Mucosa of stomach (tissue), 1 donor: ENCODE results near the gene EVPLL.
"Not testable (repeated sequence)": the region's sequence is repeated elsewhere in the genome, so short reads cannot be mapped to it uniquely, and the experiment has no call there.

ENCODE experiments used
- H3K27me3 ChIP-seq: one replicate; pipeline ENCODE4 v1.7.0; 2013; ENCODE audit warnings: mild to moderate bottlenecking, low read length; ENCODE audit not compliant: control insufficient read depth, insufficient read depth
- H3K36me3 ChIP-seq: one replicate; pipeline ENCODE4 v1.7.0; 2013; ENCODE audit warnings: low read length; ENCODE audit not compliant: control insufficient read depth, insufficient read depth
- H3K4me1 ChIP-seq: one replicate; pipeline ENCODE4 v1.7.0; 2013; ENCODE audit warnings: mild to moderate bottlenecking, low read length; ENCODE audit not compliant: control insufficient read depth, insufficient read depth
- H3K4me3 ChIP-seq: one replicate; pipeline ENCODE4 v1.7.0; 2013; ENCODE audit warnings: low read length
- H3K9ac ChIP-seq: one replicate; pipeline ENCODE4 v1.7.0; 2013; ENCODE audit warnings: mild to moderate bottlenecking, low read length, moderate library complexity
- H3K9me3 ChIP-seq: one replicate; pipeline ENCODE4 v1.7.0; 2013; ENCODE audit warnings: mild to moderate bottlenecking, low read length, moderate library complexity; ENCODE audit not compliant: control insufficient read depth
- donor health status: Pancreatic carcinoma.

The EVPLL gene

DNA sequence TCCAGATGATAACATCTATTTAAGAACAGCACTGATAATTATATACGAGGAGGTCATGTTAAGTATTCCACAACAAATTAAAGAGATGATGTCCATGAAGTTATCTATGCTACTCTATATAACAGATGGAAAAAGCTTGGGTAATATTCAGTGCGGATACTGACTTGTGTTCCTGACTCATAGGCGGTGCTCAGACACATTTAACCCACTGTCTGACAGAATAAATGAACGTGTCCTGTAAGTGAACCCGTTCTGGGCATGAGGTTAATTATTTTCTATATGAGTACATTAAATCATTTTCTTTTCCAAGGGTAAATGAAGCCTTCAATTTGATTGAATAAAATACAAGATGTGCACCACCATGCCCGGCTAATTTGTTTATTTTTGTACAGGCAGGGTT, 31.7 kb downstream of the EVPLL start:
- not testable (repeated sequence) for H3K36me3 ChIP-seq, H3K4me1 ChIP-seq, H3K4me3 ChIP-seq, H3K9me3 ChIP-seq, H3K27me3 ChIP-seq, H3K9ac ChIP-seq

DNA sequence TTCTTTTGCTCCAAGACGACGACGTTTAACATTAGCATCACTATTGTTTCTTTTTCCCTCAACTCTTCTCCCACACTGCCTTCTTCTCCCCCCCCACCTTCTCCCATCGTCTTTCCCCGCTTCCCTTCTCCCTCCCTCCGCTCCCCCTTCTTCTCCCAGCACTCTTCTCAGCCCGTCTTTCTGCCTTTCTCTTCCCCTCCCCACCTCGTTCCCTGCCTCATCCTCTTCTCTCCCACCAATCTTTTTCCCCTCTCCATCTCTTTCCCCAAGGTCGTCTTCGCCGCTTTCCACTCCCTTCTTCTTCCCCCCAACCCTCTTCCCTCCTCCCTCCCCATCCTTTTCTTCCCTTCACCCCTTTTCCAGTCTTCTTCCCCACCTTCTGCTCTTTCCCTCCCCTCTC, 33.2 kb downstream of the EVPLL start:
- H3K9me3 ChIP-seq, H3K4me1 ChIP-seq, H3K4me3 ChIP-seq, H3K27me3 ChIP-seq, H3K36me3 ChIP-seq, H3K9ac ChIP-seq: not testable (repeated sequence)

DNA sequence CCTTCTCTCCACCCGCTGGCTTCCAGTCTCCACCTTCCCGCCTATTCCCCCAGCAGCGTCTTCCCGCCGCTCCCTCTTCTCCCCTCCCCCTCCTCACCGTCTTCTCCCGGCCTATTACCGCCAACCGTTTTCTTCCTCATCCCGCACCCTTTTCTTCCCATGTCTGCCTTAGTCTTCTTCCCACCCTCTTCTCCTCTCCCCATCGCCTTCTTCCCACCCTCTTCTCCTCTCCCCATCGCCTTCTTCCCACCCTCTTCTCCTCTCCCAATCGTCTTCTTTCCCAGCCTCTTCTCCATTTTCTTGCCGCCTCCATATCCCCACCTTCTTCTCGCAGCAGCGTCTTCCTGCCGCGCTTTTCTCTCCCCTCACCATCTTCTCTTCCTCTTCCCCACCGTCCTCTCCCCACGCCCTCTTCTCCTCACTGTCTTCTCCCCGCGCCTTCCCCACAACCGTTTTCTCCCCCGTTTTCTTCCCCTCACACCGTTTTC, 33.8 kb downstream of the EVPLL start:
- H3K9me3 ChIP-seq, H3K9ac ChIP-seq, H3K36me3 ChIP-seq, H3K4me3 ChIP-seq, H3K4me1 ChIP-seq, H3K27me3 ChIP-seq: not testable (repeated sequence)

DNA sequence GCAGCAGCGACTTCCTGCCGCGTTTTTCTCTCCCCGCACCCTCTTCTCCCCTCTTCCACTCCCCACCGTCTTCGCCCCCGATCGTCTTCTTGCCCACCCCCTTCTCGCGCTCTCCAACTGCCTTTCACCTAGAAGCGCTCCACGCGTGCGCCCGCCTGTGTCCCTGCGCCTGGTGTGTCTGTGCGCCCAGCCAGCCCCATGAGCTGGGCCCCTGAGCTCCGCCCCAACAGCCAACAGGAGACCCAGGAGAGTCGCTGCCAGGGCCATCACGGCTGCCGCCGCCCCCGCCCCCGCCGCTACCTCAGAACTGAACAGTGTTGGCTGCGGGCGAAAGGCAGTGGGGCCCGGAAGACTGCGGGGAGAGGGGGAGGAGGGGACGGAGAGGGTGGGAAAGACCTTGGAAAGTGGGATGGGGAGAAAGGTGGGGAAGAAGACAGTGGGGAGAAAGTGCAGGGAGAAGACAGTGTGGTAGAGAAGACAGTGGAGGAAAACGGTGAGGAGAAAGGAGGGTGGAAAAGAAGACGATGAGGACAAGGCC, 34.5 kb downstream of the EVPLL start:
- not testable (repeated sequence) for H3K9me3 ChIP-seq, H3K36me3 ChIP-seq, H3K27me3 ChIP-seq, H3K9ac ChIP-seq, H3K4me1 ChIP-seq, H3K4me3 ChIP-seq

DNA sequence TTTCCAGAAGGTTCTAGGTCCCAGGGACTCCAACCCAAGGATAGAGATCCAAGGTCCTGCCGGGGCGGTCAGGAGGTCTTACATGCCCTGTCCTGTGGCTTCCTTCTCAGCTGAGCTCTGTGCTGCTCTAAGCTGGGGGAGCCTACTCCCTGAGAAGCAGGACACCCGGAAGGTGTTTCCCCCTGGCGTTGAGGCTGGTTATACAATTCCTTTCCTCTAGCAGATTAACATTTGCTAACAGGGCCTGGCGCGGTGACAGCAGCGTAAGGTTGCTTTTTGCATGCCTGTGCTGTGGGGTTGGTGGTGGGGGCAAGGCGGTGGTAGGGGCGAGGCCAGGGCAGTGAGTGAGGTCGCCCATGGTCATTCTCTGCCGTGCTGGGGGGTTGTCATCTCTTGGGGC, 43.9 kb downstream of the EVPLL start:
- H3K4me1 ChIP-seq, H3K36me3 ChIP-seq, H3K27me3 ChIP-seq, H3K9ac ChIP-seq, H3K4me3 ChIP-seq, H3K9me3 ChIP-seq: not testable (repeated sequence)

DNA sequence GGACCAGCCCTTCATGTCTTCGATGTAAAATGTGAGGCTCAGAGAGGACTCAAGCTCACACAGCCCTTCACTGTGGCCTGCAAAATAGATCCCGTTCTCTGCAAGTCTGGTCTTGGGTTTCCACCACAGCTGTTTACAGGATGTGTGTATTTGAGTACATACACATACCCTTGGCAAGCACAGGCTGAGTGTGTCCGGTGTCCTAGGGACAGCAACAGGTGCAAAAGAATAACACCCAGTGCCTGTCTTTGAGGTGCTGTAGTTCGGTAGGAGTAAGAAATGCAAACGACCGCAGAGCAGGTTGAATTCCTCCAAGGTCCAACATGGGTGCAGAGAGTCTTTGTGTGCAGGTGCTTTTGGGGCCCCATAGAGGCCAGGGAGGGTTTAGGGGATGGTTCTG, 44.9 kb downstream of the EVPLL start:
- not testable (repeated sequence) for H3K4me1 ChIP-seq, H3K36me3 ChIP-seq, H3K9me3 ChIP-seq, H3K27me3 ChIP-seq, H3K9ac ChIP-seq, H3K4me3 ChIP-seq

DNA sequence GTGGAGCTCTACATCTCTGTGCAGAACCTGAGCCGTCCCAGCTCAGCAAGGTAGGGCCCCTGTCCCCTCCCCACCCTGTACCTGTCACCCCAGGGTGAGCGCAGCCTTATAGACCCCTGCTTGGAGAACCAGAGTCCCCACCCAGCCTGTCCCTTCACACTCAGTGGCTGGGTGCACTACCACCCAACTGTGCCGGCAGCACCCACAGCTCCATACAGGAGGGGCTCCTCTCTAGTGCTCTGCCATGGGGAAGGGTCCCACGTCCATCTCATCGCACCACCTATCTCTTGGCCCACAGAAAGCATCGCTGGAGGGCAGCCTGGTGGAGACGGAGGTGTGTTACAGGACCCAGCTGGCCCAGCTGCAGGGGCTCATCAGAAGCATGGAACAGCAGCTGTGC, 45.4 kb downstream of the EVPLL start:
- H3K36me3 ChIP-seq, H3K9ac ChIP-seq, H3K27me3 ChIP-seq, H3K4me3 ChIP-seq, H3K4me1 ChIP-seq, H3K9me3 ChIP-seq: not testable (repeated sequence)

DNA sequence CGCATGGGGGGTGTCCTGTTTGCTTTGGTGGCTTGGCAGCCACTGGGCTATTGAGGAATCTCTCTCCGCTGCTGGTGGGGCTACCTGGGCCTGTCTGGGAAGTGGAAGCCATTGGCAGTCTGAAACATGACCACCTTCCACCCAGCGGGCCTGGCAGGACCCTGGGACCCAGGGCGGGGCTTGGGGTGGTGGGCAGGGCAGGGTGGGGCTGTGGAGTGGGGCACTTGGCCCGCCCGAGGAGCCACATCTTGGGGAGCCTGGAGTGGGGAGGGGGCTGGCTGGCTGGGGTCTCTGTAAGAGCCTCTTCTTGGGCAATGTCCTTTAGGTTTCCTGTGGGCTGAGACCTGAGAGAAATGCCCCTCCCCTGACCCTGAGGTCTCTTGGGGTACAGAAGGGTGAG, 48.0 kb downstream of the EVPLL start:
- H3K4me1 ChIP-seq, H3K9ac ChIP-seq, H3K36me3 ChIP-seq: not testable (repeated sequence)

DNA sequence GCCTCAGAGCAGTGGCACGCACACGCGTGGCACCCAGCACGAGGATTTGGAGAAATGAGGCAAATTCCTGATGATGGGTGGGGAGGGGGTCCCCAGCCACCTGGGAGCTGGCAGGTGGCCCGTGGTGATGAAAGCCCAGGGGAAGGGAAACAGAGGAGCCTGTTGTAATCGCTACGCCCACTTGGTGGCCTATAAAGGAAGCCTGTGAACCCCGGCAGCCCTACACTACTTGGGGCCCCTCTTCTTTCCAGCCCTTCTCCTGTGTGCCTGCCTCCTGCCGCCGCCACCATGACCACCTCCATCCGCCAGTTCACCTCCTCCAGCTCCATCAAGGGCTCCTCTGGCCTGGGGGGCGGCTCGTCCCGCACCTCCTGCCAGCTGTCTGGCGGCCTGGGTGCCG, 49.1 kb downstream of the EVPLL start:
- H3K9me3 ChIP-seq, H3K4me1 ChIP-seq, H3K27me3 ChIP-seq, H3K9ac ChIP-seq, H3K36me3 ChIP-seq, H3K4me3 ChIP-seq: not testable (repeated sequence)

More for the DNA sequence above, 48.0 kb downstream of the EVPLL start:
- not testable (repeated sequence) for H3K4me3 ChIP-seq, H3K27me3 ChIP-seq, H3K9me3 ChIP-seq

DNA sequence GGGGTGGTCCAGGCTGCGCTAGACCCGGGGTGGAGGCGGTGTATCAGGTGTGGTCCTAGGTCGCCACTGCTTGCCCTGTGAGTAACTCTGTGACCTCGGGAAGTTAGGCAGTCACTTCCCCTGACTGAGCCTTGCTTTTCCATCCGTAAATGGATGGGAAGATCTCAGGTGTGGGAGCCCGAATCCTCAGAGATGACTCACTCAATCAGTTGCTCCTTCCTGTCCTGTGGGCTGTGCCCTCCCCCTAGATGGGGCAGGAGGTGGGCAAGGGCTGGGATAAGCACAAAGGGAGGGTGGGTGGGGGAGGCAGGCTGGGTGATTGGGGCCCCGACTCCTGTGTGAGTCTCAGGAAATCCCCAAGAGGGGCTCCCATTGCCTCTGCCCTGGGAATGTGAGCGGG, 54.6 kb downstream of the EVPLL start:
- H3K9ac ChIP-seq, H3K36me3 ChIP-seq, H3K4me1 ChIP-seq, H3K4me3 ChIP-seq, H3K9me3 ChIP-seq, H3K27me3 ChIP-seq: not testable (repeated sequence)
